HL-60/S4 treated with retinoic acid at 250 ng/mL for 4 days and 3 days (cell line): Measurements from ENCODE around the gene TRPT1.

Source experiments
- in situ Hi-C: fragments of 300-500 bp; cut with MboI; formaldehyde crosslinking; loops from 2 replicates; pipeline ENCODE4 v1.7.0; 2022; ENCODE audit warnings: low sequenced_read_pairs

TRPT1 gene, protein sequence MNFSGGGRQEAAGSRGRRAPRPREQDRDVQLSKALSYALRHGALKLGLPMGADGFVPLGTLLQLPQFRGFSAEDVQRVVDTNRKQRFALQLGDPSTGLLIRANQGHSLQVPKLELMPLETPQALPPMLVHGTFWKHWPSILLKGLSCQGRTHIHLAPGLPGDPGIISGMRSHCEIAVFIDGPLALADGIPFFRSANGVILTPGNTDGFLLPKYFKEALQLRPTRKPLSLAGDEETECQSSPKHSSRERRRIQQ

DNA sequence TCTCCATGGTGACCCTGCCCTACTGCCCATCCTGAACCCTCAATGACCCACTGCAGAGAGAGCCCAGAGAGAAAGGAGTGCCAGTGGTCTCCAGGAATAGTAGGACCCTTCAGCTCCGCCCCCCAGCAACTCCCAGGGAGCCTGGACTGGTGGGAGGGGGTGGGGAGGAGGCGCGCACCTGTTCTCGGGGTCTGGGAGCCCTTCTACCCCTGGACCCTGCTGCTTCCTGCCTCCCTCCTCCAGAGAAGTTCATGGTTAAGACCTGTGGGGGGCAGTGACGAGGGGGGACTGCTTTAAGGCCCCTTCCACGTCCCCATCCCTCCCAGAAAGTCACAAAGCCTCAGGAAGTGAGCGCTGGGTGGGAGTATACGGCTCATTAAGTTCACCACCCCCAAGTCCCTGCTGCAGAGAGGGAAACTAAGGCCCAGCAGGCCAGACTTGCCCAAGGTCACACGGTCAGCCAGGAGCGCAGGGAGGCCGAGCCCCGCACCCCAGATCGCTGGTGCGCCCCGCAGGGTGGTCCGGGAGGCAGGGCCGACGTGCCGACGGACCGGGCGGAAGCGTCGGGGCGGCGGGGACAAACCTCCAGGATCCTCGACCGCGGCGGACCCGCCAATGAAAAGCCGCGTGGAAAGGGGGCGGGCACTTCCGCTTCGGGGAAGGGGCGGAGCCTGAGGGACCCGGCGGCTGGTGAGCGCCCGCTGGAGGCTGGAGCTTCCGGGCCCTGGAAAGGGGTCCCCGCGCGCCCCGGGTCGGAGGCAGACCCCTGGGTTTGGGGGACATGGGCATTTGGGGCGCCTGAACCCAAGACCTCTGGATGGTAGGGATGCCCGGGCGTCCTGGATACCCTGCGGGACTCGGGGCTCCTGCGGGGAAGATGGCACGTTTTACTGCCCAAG is at the start of gene TRPT1, which contains the start of gene NUDT22:
TRPT1 (minus strand) TSS at position 579 of the 899 bp plus-strand sequence; CDS start at position 253, 326 bp downstream.
NUDT22 (plus strand) TSS at position 667 of the 899 bp plus-strand sequence. CDS start 379 bp downstream, outside the sequence.
- in situ Hi-C loops: no loop called here

- in situ Hi-C loops: no loop called here
These were observed 49.2 kb upstream of the TRPT1 start for GRCh38 chr11:64275031-64275800.

GRCh38 chr11:64269540-64270220 is 43.7 kb upstream of the TRPT1 start:
- in situ Hi-C loops: no loop called here

- in situ Hi-C loops: no loop called here
These were observed 43.0 kb upstream of the TRPT1 start for GRCh38 chr11:64268893-64269539.

DNA sequence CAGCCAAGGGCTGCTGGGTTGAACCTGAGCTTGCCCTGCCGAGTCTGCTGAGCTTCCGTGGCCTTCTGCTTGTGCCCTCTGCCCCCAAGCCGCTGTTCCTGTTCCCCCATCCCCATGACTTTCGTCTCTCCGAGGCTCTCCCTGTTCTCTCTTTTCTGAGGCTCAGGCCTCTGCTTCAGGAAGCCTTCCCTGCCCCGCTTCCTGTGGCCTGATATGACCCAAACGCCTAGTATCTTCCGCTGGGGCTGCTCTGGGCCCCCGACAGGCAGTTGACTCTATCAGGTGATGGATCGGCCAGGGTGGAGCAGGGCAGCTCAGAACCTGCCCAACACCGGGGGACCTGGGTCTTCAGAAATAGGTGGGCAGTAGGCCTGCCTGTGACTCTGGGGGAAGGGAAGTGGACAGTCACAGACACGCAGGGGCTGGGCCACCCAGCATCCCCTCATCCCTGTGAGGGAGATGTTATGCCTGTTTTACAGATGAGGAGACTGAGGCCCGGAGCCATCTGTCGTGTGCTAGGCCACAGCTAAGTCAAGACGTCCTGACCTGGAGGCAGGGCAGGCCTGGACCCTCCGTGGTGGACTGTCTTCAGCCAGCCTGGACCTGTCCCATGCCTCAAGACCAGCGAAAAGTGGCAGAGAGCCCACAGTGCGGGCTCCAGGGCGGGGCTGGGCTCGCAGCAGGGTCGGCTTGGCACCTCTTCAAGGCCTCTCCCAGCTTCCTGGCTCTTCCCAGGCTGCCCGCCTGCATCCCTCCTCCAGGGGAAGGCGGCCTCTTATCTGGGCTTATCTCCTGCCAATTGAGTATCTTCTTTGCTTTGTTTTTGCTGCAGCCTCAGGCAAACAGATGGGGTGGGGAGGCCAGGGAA is 42.3 kb upstream of the TRPT1 start:
- in situ Hi-C loops: no loop called here

- in situ Hi-C loops: no loop called here
These were observed 41.4 kb upstream of the TRPT1 start for GRCh38 chr11:64267207-64267945.

GRCh38 chr11:64266339-64266738 is 40.4 kb upstream of the TRPT1 start:
- in situ Hi-C loops: no loop called here

- in situ Hi-C loops: no loop called here
These were observed 39.5 kb upstream of the TRPT1 start for GRCh38 chr11:64265176-64266160.

DNA sequence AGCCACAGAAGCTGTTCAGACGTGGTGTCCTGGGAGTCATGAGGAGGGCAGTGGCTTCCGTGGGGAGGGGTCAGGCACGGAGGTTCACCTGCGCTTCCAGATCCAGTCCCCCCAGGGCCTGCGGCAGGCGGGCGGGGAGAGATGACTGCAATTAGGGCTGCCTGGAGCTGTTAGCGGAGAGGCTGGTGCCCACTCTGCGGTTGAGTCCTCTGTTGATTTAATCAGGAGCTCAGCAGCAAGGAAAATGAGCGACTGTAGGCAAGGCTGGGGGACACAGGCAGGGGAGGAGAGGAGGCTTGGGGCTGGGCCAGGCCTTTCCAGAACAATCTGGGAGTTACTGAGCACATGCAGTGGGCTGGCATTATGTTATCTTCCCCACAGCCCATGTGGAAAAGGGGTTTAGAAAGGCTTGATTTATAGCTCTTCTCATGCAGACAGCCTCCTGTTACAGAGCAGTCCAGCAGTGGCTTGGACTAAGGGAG is 38.4 kb upstream of the TRPT1 start:
- in situ Hi-C loops: no loop called here

GRCh38 chr11:64263947-64264317 is 37.9 kb upstream of the TRPT1 start:
- in situ Hi-C loops: no loop called here

- in situ Hi-C loops: no loop called here
These were observed 37.3 kb upstream of the TRPT1 start for GRCh38 chr11:64263021-64263946.

- in situ Hi-C loops: no loop called here
These were observed 36.5 kb upstream of the TRPT1 start for GRCh38 chr11:64262271-64263002.

DNA sequence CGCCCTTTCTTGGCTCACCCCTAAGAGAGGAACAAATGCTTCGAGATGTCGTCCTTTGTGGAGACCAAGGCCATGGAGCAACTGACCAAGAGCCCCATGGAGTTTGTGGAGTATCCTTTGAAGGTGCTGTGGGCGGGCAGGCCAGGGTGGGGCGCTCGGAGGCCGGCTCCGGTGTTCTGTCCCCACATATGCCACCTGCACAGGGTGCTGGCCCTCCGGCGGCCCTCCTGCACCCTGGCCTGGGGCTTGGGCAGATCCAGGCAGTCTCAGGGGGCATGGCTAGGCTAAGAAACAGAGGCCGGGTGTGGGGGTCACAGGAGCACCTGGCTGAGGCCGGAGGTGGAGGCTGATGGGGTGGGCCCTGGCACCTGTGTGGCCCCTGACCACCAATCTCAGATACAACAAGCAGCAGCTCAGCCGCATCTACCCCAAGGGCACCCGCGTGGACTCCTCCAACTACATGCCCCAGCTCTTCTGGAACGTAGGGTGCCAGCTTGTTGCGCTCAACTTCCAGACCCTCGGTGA is 35.6 kb upstream of the TRPT1 start:
- in situ Hi-C loops: no loop called here

DNA sequence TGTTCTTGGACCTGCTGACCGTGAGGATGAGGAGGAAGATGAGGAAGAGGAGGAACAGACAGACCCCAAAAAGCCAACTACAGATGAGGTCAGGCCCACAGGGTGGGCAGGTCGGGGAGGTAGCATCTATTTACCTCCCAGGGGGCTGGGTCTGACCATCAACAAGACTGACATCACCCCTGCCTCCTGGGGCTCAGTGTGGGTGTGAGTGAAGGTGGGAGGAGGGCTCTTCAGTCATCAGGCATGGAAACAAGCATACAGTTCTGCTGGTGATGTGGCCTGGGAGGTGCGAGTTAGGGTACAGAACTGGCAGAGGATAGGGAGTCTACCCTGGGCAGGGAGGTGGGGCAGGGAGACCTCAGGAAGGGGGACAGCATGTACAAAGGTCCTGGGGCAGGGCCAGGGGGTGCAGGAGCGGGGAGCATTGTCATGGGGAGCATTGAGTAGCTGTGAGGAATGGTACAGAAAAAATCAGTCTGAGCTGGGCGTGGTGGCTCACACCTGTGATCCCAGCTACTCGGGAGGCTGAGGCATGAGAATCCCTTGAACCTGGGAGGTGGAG is 34.2 kb upstream of the TRPT1 start:
- in situ Hi-C loops: no loop called here

GRCh38 chr11:64259533-64260067 is 33.6 kb upstream of the TRPT1 start:
- in situ Hi-C loops: no loop called here
